HG03108 (cell line): ENCODE data around the gene CENPT.
"Not testable (repeated sequence)": the region's sequence is repeated elsewhere in the genome, so short reads cannot be mapped to it uniquely, and the experiment has no call there.

Source experiments
- ATAC-seq: cut with Tn5 transposase; IDR thresholded peaks from one replicate; pipeline ENCODE4 v1.9.1; 2021; ENCODE audit warnings: moderate library complexity; ENCODE audit not compliant: unreplicated experiment

The CENPT gene

DNA sequence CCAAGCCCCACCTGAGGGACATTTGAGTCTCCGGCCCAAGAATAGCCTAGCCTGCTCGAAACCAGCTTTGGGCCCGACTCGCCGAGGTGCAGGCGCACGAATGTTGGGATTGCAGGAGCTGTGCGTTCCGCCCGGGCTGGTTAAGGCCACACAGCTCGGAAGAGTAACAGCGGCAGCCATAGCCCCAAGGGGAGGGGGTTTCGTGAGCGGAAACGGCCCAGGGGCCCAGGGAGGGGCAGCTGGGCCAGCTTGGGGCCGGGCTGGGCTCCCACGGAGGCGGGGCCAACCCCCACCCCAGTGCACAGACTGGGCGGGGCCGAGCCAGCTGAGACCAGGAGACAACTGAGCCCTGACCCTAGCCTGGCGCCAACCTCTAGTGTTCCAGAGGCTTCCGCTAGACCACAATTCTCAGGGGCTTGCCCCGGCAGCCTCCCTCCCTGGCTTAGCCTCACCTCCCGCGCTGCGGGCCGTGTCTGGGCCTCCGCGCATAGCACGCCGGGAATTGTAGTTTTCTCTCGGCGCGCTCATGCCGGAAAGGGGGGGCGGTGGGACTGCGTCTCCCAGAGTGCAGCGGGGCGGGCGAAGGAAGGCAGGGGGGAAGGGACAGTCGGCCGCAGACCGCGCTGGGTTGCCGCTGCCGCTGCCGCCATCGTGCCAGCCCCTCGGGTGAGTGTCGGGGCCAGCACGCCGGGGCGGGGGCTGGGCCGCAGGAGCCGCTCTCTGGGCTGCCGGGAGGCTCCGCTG is 1.0 kb downstream of the CENPT start, which contains the start of gene NUTF2:
TSS of gene NUTF2 (plus strand) at position 614 of the 744 bp plus-strand sequence. CDS start 18,198 bp downstream, outside the sequence.
- ATAC-seq: peak; percentile 53

DNA sequence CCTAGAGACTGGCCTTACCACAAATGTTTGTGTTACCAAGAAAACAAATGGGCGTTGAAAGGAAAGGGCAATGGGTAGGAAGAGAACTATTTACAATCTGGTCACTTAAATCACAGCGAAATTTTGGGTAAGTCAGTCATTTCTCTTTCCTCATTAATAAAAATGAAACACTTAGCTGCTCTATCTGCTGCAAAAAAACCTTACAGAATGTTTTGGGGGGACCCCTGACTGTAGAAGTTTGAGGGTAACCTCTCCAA is 1.5 kb downstream of the CENPT start:
- ATAC-seq: no peak

GRCh38 chr16:67845291-67846062 is 2.0 kb downstream of the CENPT start:
- no peak for ATAC-seq

DNA sequence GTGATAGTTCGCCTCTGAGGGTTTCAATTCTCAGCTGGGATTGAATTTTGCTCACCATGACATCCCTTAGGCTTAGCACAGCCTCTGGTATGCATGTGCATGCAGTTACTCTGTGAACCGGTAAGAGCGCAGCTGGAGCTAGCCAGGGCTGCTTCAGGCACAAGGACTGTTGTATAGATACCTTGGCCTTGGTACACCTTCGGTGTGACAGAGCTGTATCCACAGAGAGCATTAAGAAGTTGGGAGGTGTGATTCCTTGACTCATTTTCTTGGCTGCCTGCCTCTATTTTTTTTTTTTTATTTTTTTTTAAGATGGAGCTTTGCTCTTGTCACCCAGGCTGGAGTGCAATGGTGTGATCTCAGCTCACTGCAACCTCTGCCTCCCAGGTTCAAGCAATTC is 3.0 kb downstream of the CENPT start:
- ATAC-seq: no peak

- ATAC-seq: no peak
These were observed 4.1 kb downstream of the CENPT start for GRCh38 chr16:67843343-67843765.

DNA sequence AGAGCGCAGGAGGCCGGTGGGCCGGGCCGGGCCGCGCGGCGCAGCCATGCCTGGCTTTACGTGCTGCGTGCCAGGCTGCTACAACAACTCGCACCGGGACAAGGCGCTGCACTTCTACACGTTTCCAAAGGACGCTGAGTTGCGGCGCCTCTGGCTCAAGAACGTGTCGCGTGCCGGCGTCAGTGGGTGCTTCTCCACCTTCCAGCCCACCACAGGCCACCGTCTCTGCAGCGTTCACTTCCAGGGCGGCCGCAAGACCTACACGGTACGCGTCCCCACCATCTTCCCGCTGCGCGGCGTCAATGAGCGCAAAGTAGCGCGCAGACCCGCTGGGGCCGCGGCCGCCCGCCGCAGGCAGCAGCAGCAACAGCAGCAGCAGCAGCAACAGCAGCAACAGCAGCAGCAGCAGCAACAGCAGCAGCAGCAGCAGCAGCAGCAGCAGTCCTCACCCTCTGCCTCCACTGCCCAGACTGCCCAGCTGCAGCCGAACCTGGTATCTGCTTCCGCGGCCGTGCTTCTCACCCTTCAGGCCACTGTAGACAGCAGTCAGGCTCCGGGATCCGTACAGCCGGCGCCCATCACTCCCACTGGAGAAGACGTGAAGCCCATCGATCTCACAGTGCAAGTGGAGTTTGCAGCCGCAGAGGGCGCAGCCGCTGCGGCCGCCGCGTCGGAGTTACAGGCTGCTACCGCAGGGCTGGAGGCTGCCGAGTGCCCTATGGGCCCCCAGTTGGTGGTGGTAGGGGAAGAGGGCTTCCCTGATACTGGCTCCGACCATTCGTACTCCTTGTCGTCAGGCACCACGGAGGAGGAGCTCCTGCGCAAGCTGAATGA is 4.8 kb downstream of the CENPT start:
- ATAC-seq: peak; percentile 5

GRCh38 chr16:67841816-67842508 is 5.5 kb downstream of the CENPT start, which contains the start of gene THAP11:
Gene THAP11 (plus strand): TSS chr16:67842320. CDS start chr16:67842555, 235 bp downstream.
- ATAC-seq: peak; percentile 35

DNA sequence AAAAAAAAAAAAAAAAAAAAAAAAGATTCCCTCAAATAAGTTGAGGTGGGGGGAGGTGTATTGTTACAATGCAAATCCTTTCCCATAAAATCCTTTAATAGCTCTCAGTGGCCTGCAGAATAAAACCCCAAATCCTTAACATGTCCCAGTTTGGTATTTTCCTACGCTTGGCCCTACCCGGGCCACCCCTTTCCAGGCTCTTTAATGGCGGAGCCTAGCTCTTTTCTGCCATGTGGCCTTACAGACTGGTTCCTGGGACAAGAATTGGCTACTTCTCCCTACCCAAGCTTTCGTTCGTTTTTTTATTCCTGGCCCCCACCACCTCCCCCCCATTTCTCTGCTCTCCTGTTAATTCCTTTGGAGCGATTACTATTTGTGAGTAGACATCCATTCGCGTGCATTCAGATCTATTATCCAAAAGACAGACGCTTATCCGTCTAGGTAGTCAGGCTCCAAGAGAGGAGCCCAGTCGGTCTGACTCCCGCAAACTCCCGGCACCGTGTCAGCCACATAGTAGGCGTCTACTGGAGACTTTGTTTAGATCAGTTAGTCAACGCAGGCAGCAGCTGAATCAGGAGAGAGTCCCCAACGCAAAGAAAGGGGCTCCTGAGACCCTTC is 6.2 kb downstream of the CENPT start:
- ATAC-seq: no peak

DNA sequence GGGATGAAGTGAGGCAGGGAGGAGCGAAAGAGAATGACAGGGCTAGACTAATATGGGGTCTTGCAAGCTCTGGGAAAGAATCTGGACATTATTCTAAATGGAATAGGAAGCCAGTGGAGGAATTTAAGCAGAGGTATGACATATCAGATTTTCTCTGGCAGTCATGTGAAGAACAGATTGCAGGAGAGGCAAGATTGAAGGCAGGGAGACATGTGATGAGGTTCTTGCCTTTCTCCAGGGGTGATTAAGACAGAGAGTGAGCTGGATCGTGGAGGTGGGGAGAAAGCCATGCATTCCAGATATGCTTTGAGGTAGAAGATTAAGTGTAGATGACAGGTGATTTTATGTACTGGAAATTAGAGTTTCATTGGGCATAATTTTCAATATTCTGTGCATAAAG is 9.7 kb downstream of the CENPT start:
- no peak for ATAC-seq

GRCh38 chr16:67837190-67837589 is 10.3 kb downstream of the CENPT start:
- not testable (repeated sequence) for ATAC-seq

GRCh38 chr16:67834242-67834614 is 13.3 kb downstream of the CENPT start:
- no peak for ATAC-seq

- peak; percentile 95 for ATAC-seq
These were observed 13.9 kb downstream of the CENPT start for GRCh38 chr16:67833415-67834241.

DNA sequence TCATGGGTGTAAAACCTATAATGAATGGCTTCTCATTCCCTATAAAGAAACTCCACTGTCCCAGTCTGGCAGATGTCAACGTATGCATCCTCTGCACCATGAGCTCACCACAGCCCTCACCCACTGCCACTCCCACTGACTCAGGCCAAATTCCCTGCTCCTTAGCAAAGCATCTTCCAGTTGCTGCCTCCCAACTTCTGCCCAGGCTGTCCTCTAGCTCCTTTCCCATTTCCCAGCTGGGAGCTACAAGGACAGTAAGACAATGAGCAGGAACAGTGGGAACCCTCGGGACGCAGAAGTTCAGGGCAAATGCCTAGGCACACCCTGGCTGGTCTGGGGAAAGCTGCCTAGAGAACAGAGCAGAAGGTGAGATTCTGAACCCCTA is 14.5 kb downstream of the CENPT start:
- ATAC-seq: no peak

DNA sequence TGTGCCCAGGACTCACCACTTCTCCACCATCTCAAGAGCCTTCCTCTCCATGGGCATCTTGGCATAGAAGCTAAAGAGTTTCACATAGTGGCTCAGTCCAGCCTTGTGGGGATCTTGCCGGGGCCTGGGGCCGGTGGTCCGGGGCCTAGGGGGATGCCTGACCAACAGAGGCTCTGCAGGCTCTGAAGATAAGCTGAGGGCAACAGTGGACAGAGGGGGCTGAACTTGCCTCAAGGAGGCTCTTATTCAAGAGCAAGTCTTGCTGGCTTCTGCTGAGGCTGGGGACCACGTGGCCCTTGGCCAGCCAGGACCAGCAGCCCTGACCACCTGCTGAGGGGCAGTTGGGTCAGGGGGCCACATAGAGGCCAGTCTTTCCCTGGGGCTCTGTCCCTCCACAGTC is 18.8 kb downstream of the CENPT start:
- ATAC-seq: no peak

- no peak for ATAC-seq
These were observed 21.6 kb downstream of the CENPT start for GRCh38 chr16:67825906-67826305.

DNA sequence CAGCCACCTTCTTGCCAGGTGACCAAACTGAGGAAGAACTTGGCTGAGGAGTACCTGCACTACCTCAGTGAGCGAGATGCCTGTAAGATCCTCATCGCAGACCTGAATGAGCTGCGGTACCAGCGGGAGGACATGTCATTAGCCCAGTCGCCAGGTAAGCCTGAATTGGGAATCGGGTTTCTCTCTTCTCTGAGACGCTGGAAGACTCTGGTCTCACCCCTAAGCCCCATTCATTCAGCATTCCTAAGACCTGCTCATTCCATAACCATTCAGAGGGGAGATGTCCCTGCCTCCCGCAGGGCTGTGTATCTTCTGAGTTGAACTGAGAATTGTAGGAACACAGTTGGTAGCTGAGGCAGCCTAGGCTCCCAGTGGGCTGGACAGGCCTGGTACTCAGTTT is 22.4 kb downstream of the CENPT start:
- ATAC-seq: no peak

GRCh38 chr16:67822511-67822910 is 25.0 kb downstream of the CENPT start:
- ATAC-seq: no peak

GRCh38 chr16:67820608-67821259 is 26.8 kb downstream of the CENPT start:
- no peak for ATAC-seq

DNA sequence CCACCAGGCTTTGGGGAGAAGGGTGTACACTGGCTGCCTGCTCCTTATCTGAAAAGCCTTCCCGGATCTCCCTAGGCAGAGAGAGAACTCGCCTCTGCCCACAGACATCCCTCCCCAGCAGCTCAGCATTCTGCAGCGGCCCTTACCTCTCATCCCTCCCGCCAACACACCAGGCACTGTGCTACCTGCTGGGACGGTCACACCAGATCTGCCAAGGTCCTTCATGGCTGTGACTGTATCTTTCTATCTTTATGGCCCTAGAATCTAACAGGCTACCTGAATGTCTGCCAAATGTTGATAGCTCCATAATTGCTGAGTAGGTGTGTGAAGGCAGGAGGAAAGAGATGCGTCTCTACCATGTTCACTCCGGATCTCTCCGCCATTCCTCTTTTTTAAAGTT is 32.9 kb downstream of the CENPT start:
- ATAC-seq: no peak
